Fibroblast of villous mesenchyme (primary cell): Measurements from ENCODE around the gene RRBP1. TPM values are rescaled to one million over a fixed set of nuclear protein-coding genes. Genes with fewer than 3 reads are reported as not detected.
"Not testable (repeated sequence)": the region's sequence is repeated elsewhere in the genome, so short reads cannot be mapped to it uniquely, and the experiment has no call there.

Experiments used
- DNase-seq: peaks from one replicate; pipeline ENCODE4 v3.0.0-alpha.2; 2010; ENCODE audit warnings: low read depth
- H3K4me3 ChIP-seq: 2 replicates; pipeline ENCODE4 v1.5.1; 2011; ENCODE audit warnings: low read depth, mild to moderate bottlenecking, low read length
- CTCF ChIP-seq: IDR thresholded peaks from 2 replicates; pipeline ENCODE4 v1.5.1; 2012; ENCODE audit warnings: low read depth, mild to moderate bottlenecking, low read length; ENCODE audit not compliant: insufficient read depth
- total RNA-seq: library from RNA; depleted of rRNA; stranded (reverse); fragments of >200 nt; gene quantifications from 2 replicates; pipeline ENCODE4 v1.2.3, GENCODE V29; 2012

Gene RRBP1
- total RNA-seq, 1 donor: 123 TPM

- no peak for DNase-seq
- no peak overlapping the region for H3K4me3 ChIP-seq
- TF ChIP-seq CTCF: no peak
These were observed 27.6 kb upstream of the RRBP1 start for GRCh38 chr20:17709361-17710293.

- TF ChIP-seq CTCF: no peak
- H3K4me3 ChIP-seq: no peak overlapping the region
- DNase-seq: peak; percentile 90
These were observed 26.8 kb upstream of the RRBP1 start for GRCh38 chr20:17708675-17709360.

- DNase-seq, H3K4me3 ChIP-seq: not testable (repeated sequence)
These were observed 25.9 kb upstream of the RRBP1 start for GRCh38 chr20:17707951-17708350.

- DNase-seq: no peak
- no peak for TF ChIP-seq CTCF
- no peak overlapping the region for H3K4me3 ChIP-seq
These were observed 24.6 kb upstream of the RRBP1 start for GRCh38 chr20:17706632-17707031.

GRCh38 chr20:17705916-17706315 is 23.9 kb upstream of the RRBP1 start:
- TF ChIP-seq CTCF: no peak
- H3K4me3 ChIP-seq: no peak overlapping the region

GRCh38 chr20:17704589-17705317 is 22.7 kb upstream of the RRBP1 start:
- no peak overlapping the region for H3K4me3 ChIP-seq
- DNase-seq: no peak
- TF ChIP-seq CTCF: no peak

More at GRCh38 chr20:17705916-17706315, 23.9 kb upstream of the RRBP1 start:
- DNase-seq: no peak

GRCh38 chr20:17701826-17702225 is 19.8 kb upstream of the RRBP1 start:
- DNase-seq: no peak
- no peak overlapping the region for H3K4me3 ChIP-seq
- TF ChIP-seq CTCF: no peak
